ENCODE data around the gene GABRR3.
"Not testable (repeated sequence)": the region's sequence is repeated elsewhere in the genome, so short reads cannot be mapped to it uniquely, and the experiment has no call there.

Gene GABRR3

GRCh38 chr3:98014268-98014585 lies 20.9 kb downstream of the GABRR3 start:
- ChIA-PET CTCF (interaction anchor here (1.3 kb wide), 1 partner anchor 9 kb away, joined by 5 read pairs; no protein-coding TSS in a partner anchor), POLR2A (ENCODE audit: low non-redundant PET) (no interaction called here)
- H3K27ac ChIP-seq, result no peak overlapping the region
- DNase-seq (ENCODE audit: low spot score), result no peak
- TF ChIP-seq CTCF (conservative IDR thresholded peaks at IDR 0.05; ENCODE audit: low read depth), result no peak

GRCh38 chr3:98013411-98014267 lies 21.5 kb downstream of the GABRR3 start:
- ChIA-PET POLR2A (ENCODE audit: low non-redundant PET) (no interaction called here), CTCF (interaction anchor here (0.6 to 1.3 kb wide), 3 partner anchors 9 to 889 kb away, joined by 3 to 9 read pairs (median 5); no protein-coding TSS in a partner anchor)
- H3K27ac ChIP-seq, result no peak overlapping the region
- TF ChIP-seq CTCF (conservative IDR thresholded peaks at IDR 0.05; ENCODE audit: low read depth), result 0 out of 2 replicates have a peak, but pooled peaks have one; percentile 7
- DNase-seq (ENCODE audit: low spot score), result peak; percentile 56

- DNase-seq (ENCODE audit: low spot score), result no peak
- no peak overlapping the region for H3K27ac ChIP-seq
- TF ChIP-seq CTCF (conservative IDR thresholded peaks at IDR 0.05; ENCODE audit: low read depth), result no peak
- CTCF ChIA-PET, result interaction anchor here (0.6 kb wide), 1 partner anchor 309 kb away, joined by 3 read pairs; no protein-coding TSS in a partner anchor
- POLR2A ChIA-PET (ENCODE audit: low non-redundant PET), result no interaction called here
Measured at GRCh38 chr3:98012979-98013378, 22.1 kb downstream of the GABRR3 start.

GRCh38 chr3:98010883-98011449 lies 24.1 kb downstream of the GABRR3 start:
- CTCF ChIA-PET, result interaction anchor here (0.6 to 1.3 kb wide), 2 partner anchors 12 to 328 kb away, joined by 3 to 4 read pairs; no protein-coding TSS in a partner anchor
- DNase-seq (ENCODE audit: low spot score); H3K27ac ChIP-seq; POLR2A ChIA-PET (ENCODE audit: low non-redundant PET): not testable (repeated sequence)

- no peak for DNase-seq (ENCODE audit: low spot score)
- POLR2A ChIA-PET (ENCODE audit: low non-redundant PET), result no interaction called here
- TF ChIP-seq CTCF (conservative IDR thresholded peaks at IDR 0.05; ENCODE audit: low read depth), result no peak
- CTCF ChIA-PET, result no interaction called here
- H3K27ac ChIP-seq, result no peak overlapping the region
Measured at GRCh38 chr3:98010194-98010882, 24.8 kb downstream of the GABRR3 start.

GRCh38 chr3:98008855-98009254 lies 26.3 kb downstream of the GABRR3 start:
- DNase-seq (ENCODE audit: low spot score), result no peak
- CTCF ChIA-PET, result interaction anchor here (0.7 kb wide), 1 partner anchor 1080 kb away, joined by 4 read pairs; no protein-coding TSS in a partner anchor
- POLR2A ChIA-PET (ENCODE audit: low non-redundant PET), result no interaction called here
- H3K27ac ChIP-seq, result no peak overlapping the region
- no peak for TF ChIP-seq CTCF (conservative IDR thresholded peaks at IDR 0.05; ENCODE audit: low read depth)

All from RWPE1 (cell line).